ENCODE measurements around the gene TM9SF3.
A peak's percentile ranks its signal among the peaks of the same experiment; 100 is the strongest.
"Not testable (repeated sequence)": the region's sequence is repeated elsewhere in the genome, so short reads cannot be mapped to it uniquely, and the experiment has no call there.

The TM9SF3 gene

GRCh38 chr10:96565774-96566173, 21.0 kb downstream of the TM9SF3 start:
- DNase-seq = no peak

GRCh38 chr10:96560966-96561887, 25.6 kb downstream of the TM9SF3 start:
- no peak for DNase-seq

GRCh38 chr10:96560489-96560888, 26.3 kb downstream of the TM9SF3 start:
- DNase-seq = no peak

- no peak for DNase-seq
Observed at GRCh38 chr10:96556003-96556402, 30.8 kb downstream of the TM9SF3 start.

GRCh38 chr10:96555330-96555729, 31.5 kb downstream of the TM9SF3 start:
- DNase-seq = no peak

GRCh38 chr10:96548589-96548988, 38.2 kb downstream of the TM9SF3 start:
- DNase-seq = no peak

- not testable (repeated sequence) for DNase-seq
Observed at GRCh38 chr10:96545558-96545957, 41.3 kb downstream of the TM9SF3 start.

- no peak for DNase-seq
Observed at GRCh38 chr10:96541921-96542320, 44.9 kb downstream of the TM9SF3 start.

GRCh38 chr10:96540240-96540639, 46.6 kb downstream of the TM9SF3 start:
- no peak for DNase-seq

- DNase-seq = no peak
Observed at GRCh38 chr10:96538683-96539082, 48.1 kb downstream of the TM9SF3 start.

GRCh38 chr10:96536129-96536528, 50.7 kb downstream of the TM9SF3 start:
- no peak for DNase-seq

GRCh38 chr10:96532523-96532922, 54.3 kb downstream of the TM9SF3 start:
- no peak for DNase-seq

- no peak for DNase-seq
Observed at GRCh38 chr10:96529634-96530279, 57.1 kb downstream of the TM9SF3 start.

GRCh38 chr10:96524741-96525140, 62.1 kb downstream of the TM9SF3 start:
- no peak for DNase-seq

- DNase-seq = no peak
Observed at GRCh38 chr10:96517284-96517683, 69.5 kb downstream of the TM9SF3 start.

GRCh38 chr10:96516337-96516736, 70.5 kb downstream of the TM9SF3 start:
- no peak for DNase-seq

GRCh38 chr10:96513698-96514561, 72.9 kb downstream of the TM9SF3 start, which contains the start of gene TLL2:
Gene TLL2, minus strand, starts transcription at chr10:96513926. Its CDS starts 241 bp downstream, at chr10:96513685.
- peak; percentile 89 for DNase-seq

- DNase-seq = no peak
Observed at GRCh38 chr10:96513305-96513697, 73.5 kb downstream of the TM9SF3 start.

GRCh38 chr10:96512524-96513304, 74.1 kb downstream of the TM9SF3 start:
- DNase-seq = no peak

- DNase-seq = no peak
Observed at GRCh38 chr10:96511044-96511945, 75.5 kb downstream of the TM9SF3 start.

GRCh38 chr10:96509017-96509641, 77.7 kb downstream of the TM9SF3 start:
- DNase-seq = no peak
